HG03039 (cell line): ENCODE measurements around the gene ANAPC15.

Source experiments
- ATAC-seq: cut with Tn5 transposase; IDR thresholded peaks from one replicate; pipeline ENCODE4 v1.9.1; 2021; ENCODE audit warnings: mild to moderate bottlenecking, moderate library complexity; ENCODE audit not compliant: unreplicated experiment

The ANAPC15 gene

DNA sequence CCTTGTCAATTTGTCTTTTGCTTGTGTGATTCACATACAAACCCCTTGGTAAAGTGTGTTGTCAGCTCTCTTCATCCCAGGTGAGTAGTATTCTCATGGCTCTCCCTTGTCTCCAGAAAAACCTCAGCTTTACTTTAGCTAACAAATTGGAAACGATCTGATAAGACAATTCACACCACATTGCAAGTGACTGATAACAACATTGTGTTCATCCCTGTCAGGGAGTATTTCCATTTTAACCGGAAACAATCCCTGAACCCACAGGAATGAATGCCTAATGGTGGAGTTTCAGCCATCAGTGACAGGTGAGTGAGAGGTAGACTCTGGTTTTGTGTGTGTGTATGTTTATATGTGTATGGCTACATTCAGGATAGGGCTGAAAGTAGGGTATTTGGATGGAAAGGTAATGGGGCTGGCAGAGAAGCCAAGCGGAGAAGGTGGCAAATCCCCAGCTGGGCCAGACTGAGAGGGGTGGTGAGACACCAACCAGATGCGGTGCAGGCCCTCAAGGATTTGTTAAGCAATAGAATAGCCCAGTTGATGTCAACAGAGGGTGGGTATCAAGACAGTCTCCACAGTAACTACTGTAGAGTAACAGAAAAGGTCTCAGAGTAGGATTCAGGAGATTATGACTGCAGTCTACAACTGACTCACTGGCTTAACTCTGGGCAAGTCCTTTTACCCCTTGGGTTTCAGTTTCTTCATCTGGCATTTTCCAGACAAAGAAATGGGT is 24.3 kb downstream of the ANAPC15 start:
- no peak for ATAC-seq

DNA sequence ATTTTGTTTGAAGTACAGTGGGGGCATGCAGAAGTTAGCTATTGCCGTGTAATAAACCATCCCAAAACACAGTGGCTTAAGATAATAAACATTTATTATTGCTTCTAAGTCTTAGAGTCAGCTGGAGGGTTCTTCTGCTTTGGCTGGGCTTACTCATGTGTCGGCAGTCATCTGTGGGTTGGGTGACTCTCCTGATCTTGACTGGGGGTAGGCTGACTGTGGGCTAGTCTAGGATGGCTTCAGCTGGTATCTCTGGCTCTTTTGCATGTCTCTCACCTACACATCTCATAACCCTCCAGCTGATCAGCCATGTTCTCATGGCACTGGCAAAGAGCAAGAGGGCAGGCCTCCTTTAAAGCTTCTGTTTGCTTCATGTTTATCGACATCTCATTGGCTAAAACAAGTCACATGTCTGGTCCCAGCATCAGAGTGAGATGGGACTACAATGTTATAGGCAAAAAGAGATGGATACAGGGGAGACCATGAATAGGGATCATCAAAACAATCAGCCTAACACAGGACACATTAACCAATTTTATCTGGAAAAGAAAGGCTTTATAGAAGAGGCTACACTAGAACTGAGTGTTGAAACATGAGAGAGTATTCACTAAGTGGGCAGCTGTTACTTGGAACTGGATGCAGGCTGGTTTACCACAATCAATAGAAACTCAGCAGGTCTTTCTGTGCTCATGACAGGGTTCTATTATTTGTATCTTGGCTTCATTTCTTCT is 26.7 kb downstream of the ANAPC15 start:
- ATAC-seq: no peak

GRCh38 chr11:72084965-72085364 is 27.5 kb downstream of the ANAPC15 start:
- no peak for ATAC-seq

DNA sequence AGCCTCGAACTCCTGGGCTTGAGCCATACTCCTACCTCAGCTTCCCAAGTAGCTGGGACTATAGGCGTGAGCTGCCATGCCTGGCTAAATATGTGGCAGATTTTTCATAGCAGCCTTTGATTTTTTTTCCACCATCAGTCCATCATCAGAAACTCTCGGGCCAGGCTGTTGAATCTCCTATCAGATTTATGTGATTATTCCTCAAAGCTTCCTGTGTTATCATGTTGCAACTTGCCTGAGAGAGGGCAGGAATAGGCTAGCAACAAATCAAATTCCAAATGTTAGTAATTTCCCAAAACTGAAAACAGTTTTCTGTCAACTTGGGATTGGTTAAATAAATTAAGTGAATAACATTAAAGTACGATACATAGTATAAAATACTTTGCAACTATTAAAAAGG is 28.4 kb downstream of the ANAPC15 start:
- no peak for ATAC-seq

- no peak for ATAC-seq
Observed at GRCh38 chr11:72083414-72083813, 29.1 kb downstream of the ANAPC15 start.

DNA sequence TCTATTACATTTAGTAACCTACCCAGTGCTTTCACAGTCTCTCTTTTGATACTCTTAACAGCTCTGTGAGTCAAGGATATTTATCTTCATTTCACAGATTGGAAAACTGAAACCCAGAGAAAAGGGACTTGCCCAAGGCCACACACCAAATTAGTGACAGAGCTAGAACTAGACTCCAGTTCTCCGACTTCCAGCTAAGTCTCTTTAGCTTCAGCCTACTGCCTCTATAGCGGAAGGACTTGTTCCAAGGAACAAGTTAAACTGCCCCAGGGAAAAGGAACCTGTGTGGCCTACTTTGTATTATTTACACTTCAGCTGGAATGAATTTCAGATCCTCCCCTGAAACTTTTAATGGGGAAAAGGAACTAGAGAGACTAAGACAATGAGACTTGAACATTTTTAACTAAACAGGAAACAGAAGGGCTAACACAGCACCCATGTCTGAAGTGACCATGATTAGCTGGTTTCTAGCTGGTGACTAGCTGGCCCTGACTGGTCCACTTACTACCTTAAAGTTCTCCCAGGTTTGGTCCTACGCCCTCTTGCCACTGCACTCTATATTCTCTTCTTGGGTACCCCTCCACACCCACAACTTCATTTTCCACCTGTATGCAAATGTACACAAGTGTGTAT is 30.6 kb downstream of the ANAPC15 start:
- ATAC-seq: no peak

DNA sequence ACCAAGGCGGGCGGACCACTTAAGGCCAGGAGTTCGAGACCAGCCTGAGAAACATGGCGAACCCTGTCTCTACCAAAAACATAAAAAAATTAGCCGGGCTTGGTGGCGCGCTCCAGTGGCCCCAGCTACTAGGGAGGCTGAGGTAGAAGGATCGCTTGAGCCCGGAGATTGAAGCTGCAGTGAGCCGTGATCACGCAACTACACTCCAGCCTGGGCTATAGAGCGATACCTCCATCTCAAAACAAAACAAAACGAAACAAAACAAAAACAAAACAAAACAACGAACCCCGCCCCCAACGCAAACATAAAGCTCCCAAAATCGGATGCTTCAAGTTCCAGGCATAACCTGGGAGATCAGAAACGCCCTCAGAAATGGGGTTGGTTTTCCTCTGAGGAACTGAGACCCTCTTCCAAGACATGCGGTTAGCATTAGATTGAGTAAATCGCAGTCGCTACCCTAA is 31.3 kb downstream of the ANAPC15 start:
- no peak for ATAC-seq

DNA sequence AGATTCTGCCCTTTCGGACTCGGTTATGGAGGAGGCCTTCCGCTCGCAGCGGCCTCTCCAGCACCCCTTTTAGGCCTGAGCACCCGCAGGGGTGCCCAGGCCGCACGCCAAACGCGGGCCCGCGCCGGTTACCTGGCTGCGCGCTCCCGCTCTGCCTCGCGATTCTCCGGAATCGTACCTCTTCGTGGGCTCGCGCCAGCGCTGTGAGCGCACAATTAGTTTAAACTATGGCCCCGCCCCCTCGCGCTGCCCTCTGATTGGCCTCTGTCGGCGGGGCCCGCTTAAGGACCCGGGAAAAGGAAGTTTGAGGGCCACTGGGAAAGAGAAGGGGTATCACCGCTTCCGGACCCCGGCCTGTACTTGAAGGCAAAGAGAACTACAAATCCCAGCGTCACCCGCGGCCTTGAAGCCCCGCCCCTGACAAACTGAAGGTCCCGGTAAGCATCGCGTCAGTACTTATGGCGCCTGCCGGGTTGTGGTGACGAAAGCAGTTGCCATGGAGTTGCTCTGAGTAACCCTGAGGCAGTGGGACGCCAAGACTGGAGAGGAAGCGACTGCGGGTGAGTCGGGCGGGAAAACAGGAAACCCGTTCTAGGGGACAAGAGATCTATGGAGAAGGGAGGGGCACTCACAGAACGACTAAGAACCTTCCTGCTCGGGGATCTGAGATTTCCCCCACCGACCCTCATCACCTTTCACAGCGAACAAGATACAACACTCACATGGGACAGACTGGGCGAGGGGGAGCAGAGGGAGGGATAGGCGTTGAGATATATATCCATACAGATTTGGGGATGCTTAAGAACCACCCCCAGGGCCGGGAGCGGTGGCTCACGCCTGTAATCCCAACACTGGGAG is 31.9 kb downstream of the ANAPC15 start, which contains the start of the genes LRRC51 and NUMA1:
Gene LRRC51 (plus strand): TSS at position 525 of the 858 bp plus-strand sequence. CDS start 8,234 bp downstream, outside the sequence.
Gene NUMA1 (minus strand): TSS at position 217 of the 858 bp plus-strand sequence. CDS start 44,599 bp downstream, outside the sequence.
- ATAC-seq: peak; percentile 93

DNA sequence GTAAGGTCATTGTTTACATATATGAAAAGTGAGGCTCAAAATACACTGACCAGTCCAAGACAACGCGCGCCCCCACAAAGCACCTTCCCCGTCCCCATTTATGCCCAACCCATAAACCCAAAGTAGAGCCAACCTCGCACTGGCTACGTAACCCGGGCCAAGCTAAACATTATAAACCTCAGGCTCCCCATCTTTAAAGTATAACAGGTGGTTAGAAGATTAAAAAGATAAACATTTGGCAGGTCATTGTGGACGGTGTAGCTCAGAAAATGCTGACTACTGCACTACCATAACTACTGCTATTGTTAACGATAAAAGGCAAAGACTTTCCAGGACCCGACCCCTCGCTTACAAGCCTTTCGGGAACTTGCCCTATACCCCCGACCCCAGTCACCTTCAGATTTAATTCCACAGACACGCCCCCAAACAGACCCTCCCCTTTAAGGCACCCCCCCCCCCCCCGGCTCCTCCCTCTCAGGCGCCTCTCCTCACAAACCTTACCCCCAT is 32.6 kb downstream of the ANAPC15 start:
- no peak for ATAC-seq

- ATAC-seq: no peak
Observed at GRCh38 chr11:72078477-72078876, 34.0 kb downstream of the ANAPC15 start.

- no peak for ATAC-seq
Observed at GRCh38 chr11:72075756-72076155, 36.7 kb downstream of the ANAPC15 start.

DNA sequence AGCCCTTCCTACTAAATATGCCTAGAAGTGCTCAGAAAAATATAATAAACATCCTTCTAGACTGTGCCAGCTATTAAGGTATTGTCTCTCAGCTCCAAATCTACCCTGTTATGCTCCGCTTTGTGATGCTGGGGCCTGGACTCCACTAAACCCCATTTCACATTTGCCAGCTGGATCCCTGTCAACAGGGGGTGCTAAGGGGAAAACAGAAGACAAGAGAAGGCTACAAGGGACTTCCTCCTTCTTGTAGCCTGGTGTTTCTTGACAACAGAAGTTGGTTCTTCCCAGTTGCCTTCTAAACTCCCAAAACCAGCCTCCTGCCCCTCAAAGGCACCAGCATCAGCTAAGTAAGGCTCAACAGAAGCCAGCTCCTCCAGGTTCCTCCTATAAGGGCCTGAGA is 37.4 kb downstream of the ANAPC15 start:
- no peak for ATAC-seq

DNA sequence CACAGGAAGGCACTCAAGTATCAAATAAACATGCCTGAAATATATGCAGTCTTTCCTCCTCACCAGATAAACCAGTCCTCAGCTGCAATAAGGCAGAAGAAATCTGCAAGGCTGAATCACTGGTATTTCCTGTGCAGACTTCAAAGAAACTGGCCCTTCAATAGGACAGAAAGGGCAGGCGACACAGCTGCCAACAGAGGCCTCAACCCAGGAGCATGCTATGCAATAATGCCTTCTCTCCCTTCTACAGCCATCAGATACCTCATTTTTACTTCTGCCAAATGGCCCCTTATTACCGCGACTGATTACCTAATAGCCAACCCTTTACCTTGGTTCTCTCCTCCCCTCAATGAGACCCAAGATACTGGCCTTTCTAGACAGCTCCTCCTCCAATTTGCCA is 40.1 kb downstream of the ANAPC15 start:
- no peak for ATAC-seq

DNA sequence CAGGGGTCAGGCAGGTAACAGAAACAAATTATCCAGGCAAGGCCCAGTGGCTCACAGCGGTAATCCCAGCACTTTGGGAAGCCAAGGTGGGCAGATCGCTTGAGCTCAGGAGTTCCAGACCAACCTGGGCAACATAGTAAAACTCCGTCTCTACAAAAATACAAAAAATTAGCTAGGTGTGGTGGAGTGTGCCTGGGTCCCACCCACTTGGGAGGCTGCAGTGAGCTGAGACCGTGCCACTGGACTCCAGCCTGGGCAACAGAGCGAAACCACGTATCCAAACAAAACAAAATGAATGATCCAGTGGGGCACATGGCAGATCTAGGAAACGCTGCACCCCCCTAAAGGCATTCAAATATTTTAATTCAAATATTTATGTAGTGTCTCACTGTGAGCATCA is 42.0 kb downstream of the ANAPC15 start:
- ATAC-seq: no peak

GRCh38 chr11:72069787-72070251 is 42.7 kb downstream of the ANAPC15 start:
- ATAC-seq: no peak

DNA sequence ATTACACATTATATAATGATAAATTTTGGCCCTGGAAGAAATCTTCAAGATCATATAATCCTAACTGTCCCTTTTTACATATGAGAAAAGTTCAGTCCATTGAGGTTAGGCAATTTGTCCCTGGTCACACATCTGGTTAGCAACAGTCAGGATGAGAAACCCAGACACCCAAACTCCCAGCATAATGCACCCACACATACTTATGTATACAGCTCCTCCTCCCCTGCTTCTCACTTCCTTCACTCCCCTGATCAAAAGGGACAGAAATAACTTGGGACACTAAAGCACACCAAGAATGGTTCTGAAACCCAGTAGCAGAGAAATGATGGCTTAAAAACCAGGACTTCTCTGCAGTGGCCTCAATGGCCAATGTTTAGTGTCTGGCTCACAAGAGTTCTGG is 43.3 kb downstream of the ANAPC15 start:
- ATAC-seq: no peak

DNA sequence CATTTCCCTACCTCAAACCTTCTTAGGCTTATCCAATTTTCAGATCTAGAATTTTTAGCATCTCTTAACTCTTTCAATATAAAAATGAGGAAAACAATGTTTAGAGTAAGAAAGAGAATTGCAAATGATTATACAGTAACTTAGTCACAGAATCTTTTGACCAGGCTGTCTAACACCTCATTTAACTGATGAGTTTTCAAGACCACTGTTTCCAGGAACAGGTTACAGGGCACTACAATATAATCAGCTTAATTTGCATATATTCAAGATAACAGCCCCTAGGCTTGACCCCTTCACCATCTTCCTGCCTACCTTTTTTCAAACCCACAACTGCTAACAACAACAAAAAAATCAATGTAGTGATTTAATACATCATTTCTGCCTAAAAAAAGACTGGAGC is 44.8 kb downstream of the ANAPC15 start:
- no peak for ATAC-seq

GRCh38 chr11:72067266-72067665 is 45.2 kb downstream of the ANAPC15 start:
- ATAC-seq: no peak

GRCh38 chr11:72066855-72067254 is 45.6 kb downstream of the ANAPC15 start:
- no peak for ATAC-seq

DNA sequence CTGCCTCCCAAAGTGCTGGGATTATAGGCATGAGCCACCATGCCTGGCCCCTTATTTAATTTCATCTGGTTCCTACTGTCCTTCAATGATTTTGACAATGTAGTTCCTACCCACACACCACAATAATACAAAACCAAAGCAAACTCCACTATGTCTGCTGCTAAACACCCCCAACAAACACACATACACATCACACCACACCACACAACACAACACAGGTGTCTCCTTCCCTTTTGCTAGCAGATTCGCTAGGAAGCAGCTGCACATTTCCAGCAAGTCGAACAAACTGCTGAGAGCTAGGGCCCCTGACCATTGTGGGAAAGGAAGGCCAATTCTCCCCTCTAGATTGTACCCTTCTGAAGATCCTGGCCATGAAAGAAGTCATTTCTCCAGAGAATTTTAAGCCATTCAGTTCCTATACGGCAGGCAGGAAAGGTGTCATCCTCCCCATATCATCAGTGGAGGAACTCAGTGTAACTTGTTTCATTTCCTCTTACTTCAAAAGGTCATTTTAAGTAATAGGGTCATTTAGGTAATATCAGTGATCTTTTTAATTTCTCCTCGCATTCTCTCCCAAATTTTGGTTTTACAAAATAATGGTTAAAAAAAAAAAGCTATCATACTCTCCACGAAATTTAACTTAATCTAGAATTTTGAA is 50.6 kb downstream of the ANAPC15 start:
- ATAC-seq: no peak
